ENCODE results near the gene SLC25A4.

DNA sequence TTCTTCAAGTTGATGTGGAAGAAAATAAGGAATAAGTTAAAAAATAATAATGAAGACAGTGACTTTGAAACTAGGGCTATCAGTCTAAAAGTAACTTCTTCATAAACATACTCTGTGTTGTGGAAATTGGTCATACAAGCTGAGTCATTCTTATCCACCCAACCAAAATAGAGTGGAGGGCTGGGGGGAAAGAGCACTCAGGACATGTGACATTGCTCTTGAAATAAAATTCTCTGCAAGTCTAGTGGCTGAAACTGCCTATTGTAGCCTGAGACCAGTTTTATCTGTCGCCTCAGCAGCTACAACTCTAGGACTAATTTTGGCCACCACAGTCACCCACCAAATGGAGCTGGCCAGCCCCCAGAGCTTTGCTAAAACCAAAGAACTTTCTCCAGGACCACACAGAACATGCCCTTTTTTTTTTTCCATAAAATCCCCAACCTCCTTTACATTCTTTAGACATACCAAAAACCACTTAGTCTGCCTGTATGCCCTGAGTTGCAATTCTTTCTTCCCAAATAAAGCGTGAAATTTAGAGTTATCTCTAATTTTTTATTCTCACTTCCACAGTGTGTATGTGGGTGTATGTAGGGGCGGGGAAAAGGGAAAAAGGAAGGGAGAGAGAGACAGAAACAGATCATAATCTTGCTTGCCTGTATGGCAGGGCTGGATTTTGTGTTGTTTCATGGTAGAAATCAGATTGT lies 23.0 kb upstream of the SLC25A4 start:
- TF ChIP-seq CTCF (IDR thresholded peaks at IDR 0.05; ENCODE audit: low read depth, low read length, poor library complexity, severe bottlenecking): no peak
- TF ChIP-seq EZH2phosphoT487 (IDR thresholded peaks at IDR 0.05; ENCODE audit: borderline replicate concordance, low read length): no peak

Measured in DOHH2 (cell line).